DMS153 treated with DMSO at 0.1 percent for 48 hours (cell line): ENCODE measurements around the gene HMMR.
"Not testable (repeated sequence)": the region's sequence is repeated elsewhere in the genome, so short reads cannot be mapped to it uniquely, and the experiment has no call there.

ENCODE experiments used
- DNase-seq: peaks from one replicate; lab custom pipeline; 2025; ENCODE audit not compliant: unreplicated experiment; lab: John Stamatoyannopoulos, UW

HMMR gene

DNA sequence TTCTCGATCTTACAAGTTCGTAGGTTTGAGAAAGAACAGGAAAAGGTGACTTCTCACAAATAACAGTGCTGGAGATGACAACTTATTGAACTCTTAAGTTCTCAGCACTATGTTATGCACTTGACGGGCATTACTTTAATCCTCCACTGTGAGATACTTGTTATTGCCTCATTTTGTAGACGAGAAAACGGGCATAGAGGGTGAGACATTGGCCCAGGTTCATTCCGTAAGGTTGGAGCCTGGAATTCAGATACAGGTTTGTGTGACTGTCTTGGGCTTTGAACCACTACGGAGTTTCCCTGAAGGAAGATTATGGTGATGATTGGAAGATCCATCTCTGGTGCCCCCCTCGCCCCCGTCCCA is 45.6 kb downstream of the HMMR start:
- DNase-seq, result no peak

DNA sequence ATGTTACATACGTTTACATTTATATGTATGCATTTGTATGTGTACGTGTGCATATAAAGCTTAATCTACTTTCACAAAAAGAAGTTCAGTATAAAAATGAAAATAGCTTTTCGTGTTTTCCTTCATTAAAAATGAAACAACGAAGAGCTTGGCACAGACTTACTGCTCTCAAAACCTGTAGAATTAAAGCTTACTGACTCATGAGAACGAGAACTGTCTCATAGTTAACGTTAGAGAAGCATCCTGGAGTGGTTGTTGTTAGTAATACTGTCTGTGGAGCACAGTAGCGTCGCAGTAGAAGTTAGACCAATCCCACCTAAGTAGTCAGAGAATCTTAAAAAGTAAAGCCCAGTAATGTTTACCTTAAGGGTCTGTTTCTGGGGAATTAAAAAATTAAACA is 46.3 kb downstream of the HMMR start:
- no peak for DNase-seq

DNA sequence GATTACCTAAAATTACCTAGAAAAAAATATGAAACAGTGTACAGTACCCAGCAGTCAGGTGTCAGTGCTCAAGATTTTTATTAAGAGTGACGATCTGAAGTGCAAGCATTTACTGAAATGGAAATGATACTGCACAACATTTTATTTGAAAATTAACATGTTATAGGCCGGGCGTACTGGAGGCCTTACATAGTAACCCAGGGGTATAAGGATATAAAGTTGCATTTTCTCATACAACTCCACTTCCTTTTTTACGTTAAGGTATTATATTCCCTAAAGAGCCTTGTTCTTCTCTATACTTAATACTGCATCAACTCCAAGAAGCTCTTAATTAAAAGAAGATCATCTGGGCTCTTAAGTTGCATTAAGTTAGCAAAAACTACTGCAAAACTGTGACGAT is 48.3 kb downstream of the HMMR start:
- no peak for DNase-seq

DNA sequence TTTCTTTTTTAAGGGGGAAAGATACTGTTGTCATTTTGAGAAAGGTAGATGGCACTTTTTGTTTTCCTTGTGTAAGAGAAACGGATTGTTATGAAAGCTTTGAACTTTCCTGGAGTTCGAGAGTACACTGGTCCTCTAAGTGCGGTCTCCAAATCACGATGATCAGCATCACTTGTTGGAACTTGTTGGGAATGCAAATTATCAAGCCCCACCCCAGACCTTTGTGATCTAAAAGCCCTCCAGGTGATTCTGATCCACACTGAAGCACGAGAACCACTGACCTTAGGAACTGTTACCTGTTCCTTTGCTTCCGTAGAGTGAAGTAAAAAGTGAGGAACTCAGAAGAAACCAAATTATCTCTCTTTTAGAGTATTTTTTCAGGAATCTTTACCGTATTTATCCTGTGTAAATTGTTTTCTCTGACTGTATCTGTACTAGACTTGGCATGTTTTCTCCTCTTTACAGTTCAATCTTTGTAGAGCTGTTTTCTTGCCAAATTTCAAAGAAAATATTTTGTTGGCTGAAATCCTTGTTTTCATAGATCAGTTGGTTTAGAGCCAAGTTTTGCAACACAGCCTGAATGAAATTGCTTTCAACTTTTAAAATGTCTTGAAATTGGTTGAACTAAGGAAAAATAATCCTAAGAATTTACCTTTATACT is 49.0 kb downstream of the HMMR start:
- DNase-seq, result no peak

DNA sequence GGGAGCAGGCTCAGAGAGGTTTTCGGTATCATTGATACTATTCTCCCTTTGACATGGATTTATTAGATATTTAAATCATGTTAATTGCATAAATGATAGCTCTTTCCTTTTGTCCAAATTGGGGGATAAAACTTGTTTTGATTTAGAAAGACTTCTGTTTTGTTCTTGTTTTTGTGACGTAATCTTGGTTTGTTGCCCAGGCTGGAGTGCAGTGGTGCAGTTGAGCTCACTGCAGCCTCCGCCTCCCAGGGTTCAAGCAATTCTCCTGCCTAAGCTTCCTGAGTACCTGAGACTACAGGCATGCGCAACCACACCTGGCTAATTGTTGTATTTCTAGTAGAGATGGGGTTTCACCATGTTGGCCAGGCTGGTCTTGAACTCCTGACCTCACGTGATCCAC is 52.1 kb downstream of the HMMR start:
- DNase-seq, result no peak

DNA sequence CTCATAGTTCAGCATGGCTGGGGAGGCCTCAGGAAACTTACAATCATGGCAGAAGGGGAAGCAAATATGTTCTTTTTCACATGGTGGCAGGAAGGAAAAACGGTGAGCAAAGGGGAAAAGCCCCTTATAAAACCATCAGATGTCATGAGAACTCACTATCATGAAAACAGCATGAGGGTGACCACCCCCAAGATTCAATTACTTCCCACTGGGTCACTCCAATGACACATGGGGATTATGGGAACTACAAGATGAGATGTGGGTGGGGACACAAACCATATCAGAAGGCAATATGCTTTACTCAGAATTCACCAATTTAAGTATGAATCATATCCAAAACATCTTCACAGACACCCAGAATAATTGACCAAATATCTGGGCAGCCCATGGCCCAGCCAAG is 64.7 kb downstream of the HMMR start:
- no peak for DNase-seq

DNA sequence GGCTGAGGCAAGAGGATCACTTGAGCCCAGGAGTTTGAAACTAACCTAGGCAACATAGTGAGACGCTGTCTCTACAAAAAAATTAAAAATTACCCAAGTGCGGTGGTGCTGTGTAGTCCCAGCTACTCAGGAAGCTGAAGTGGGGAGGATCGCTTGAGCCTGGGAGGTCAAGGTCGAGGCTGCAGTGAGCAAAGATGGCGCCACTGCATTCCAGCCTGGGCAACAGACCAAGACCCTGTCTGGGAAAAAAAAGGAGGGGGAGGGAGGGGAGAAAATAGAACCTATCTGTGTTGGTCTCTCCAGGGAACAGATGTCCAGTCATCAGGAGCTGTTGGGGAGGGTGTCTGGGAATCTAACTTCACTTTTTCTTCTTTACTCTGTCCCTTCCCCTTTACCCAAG is 69.3 kb downstream of the HMMR start:
- DNase-seq, result no peak

DNA sequence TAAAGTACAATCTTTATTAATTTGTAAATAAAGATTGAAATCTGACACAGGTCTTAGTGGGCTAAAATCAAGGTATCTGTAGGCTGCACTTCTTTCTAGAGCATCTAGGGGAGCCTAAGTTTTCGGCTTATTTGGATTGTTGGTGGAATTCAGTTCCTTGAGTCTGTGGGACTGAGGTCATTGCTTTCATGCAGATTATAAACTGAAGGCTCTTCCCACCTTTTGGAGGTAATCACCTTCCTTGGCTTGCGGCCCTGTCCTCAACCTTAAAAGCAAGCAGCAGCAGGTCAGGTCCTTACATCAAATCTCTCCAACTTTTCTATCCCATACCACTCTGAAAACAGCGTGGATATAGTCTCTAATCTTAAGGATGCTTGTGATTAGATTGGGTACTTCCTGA is 70.8 kb downstream of the HMMR start:
- DNase-seq, result no peak

DNA sequence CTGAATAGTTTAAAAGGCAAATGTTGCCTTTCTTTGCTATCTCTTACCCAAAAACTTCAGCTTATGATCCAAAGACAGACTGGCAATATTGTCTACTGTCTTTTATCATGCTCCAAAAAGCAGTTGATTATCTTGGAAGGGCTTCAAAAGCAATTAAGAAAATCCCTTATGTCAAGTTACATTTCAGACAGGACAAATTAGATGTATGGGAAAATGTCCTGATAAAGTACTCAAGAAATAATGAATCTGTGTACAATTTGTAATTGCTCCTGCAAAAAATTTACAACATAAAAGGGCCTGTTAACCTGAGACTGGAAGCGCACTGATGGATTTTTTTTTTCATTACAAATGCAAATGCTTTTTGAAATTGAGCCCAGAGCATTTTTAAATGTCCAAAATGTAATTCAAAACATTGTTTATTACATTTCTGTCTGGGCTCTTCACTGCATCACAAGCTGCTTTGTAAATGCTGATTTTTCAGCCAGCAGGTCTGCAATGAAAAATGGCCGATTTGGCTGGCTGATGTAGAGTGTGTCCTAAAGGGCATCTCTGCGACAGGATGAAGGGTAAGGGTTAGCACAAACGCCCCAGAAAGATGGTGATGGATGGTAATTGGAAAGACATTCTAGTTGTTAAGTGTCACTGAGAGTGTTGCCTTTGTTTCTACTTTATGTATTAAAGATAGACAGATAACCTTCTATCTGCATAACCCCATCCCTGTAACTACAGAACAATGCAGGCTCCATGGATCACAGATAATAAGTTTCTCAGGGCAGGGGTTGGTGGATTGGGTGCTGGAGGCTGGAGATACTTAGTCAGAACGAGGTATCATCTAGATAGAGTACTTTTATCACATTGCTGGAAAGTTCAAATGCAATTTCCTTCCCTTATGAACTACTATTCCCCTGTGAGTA is 72.0 kb downstream of the HMMR start:
- no peak for DNase-seq

DNA sequence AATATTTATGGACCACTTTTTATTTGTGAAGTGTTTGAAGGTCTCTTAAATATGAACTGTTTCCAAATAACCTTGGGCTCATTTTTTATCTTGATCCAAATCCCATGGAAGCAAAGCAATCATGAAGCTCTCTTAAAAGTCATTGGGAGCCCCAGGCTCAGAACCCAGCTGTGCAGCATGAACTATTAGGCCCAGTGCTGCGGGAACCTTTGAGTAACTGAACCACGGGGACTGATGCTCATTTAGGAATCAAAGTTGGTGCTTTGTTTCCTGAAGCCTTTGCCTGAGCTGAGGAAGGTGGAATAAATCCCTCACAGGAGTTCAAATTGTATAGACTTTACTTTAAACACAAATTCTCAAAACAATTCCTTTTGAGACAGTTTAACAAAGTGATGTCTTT is 72.8 kb downstream of the HMMR start:
- no peak for DNase-seq

DNA sequence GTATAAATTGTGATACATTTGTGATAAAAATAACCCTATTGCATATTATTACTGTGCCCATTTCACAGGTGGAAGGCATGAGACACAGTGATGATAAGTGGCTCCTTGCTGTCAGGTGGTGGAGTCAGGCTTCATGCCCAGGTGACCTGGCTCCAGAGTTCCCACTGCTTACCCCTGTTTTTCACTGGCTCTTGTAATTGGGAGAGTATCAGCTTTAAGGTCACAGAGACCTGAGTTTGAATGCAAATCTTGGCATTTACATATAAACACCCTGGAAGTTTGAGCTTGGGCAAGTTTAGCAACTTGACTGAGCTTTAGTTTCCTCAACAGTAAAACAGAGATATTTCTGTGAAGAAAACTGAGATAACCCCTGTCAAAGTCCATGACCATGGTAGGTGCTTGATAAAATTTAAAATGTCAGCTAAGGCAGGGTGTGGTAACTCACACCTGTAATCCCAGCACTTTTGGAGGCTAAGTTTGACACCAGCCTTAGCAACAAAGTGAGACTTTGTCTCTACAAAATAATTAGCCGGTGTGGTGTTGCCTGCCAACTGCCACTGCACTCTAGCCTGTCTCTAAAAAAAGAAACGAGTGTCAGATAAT is 74.2 kb downstream of the HMMR start:
- DNase-seq, result no peak

DNA sequence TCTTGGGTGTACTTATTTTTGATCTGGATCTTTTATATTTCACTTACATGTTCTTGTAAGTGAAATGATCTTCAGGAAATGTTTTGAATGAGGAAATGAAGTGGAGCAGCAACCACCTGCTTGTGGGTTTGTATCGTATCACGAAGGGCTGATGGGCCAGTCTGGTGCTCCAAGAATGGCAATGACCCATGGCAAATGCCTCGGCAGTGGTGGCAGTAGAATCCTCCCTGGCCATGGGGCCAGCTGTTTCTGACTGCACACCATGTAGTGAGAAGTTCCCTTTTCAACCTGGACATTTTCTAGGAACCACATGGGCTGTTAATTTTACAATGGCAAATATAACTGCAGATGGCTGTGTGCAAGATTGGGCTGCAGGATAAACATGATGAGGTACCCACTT is 74.9 kb downstream of the HMMR start:
- no peak for DNase-seq

DNA sequence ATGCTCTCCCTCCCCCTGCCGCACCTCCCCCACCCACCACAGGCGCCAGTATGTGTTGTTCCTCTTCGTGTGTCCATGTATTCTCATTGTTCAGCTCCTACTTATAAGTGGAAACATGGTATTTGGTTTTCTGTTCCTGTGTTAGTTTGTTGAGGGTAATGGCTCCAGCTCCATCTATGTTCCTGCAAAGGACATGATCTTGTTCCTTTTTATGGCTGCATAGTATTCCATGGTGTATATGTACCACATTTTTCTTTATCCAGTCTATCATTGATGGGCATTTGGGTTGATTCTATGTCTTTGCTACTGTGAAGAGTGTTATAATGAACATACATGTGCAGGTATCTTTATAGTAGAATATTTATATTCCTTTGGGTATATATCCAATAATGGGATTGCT is 76.0 kb downstream of the HMMR start:
- DNase-seq, result not testable (repeated sequence)

DNA sequence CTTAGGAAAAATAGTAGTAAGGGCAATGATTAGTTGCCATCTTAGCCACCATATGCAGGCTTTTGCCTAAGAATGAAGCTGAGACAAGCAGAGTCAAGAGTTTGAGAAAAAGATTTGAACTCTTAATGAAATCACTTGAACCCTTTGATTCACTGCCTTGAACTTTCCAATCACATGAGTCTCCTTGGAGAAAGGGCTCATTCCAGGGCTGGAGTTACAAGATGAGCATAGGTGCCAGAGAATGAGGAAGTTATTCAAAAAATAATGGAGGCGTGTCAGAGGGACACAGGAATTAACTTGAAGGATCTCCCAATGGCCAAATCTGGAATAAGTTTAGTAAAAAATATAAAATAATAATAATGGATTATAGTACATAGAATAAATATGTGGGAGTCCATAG is 80.3 kb downstream of the HMMR start:
- DNase-seq, result no peak
